IMR-90 (cell line): Measurements from ENCODE around the gene SEC24B. TPM values are rescaled to one million over a fixed set of nuclear protein-coding genes. Genes with fewer than 3 reads are reported as not detected.

Source experiments
- ATAC-seq: fragments of 200-7000 bp; cut with Tn5 transposase; 2 replicates; pipeline ENCODE4 v1.9.1; 2020; ENCODE audit warnings: low read depth, mild to moderate bottlenecking, moderate library complexity
- BruUV-seq: library from RNA; stranded (reverse); fragments of 400-500 nt; replicated peaks from 2 replicates; lab custom pipeline; 2021; lab: Mats Ljungman, UMichigan
- CTCF ChIA-PET: fragments of 300-600 bp; formaldehyde crosslinking; extraction: SDS; loops from one replicate; lab custom pipeline; 2021; ENCODE audit warnings: antibody characterized with exemption; lab: Yijun Ruan, JAX
- POLR2A ChIA-PET: fragments of 300-600 bp; sonication (Branson Sonifier 250); formaldehyde crosslinking; loops from one replicate; lab custom pipeline; 2022; ENCODE audit warnings: antibody characterized with exemption; ENCODE audit not compliant: unreplicated experiment; lab: Charles Lee
- DNase-seq: peaks from one replicate; pipeline ENCODE4 v3.0.0; 2013
- H2AFZ ChIP-seq: replicated peaks from 2 replicates; pipeline ENCODE3; 2013; ENCODE audit warnings: low read length, mild to moderate bottlenecking; ENCODE audit not compliant: poor library complexity
- H2AK5ac ChIP-seq: 2 replicates; pipeline ENCODE4 v1.6.1; 2013; ENCODE audit warnings: low read depth, low read length, inconsistent platforms
- H2AK9ac ChIP-seq: replicated peaks from 2 replicates; pipeline ENCODE3; 2013; ENCODE audit warnings: mild to moderate bottlenecking, low read depth, low read length, moderate library complexity; ENCODE audit not compliant: poor library complexity
- H2BK120ac ChIP-seq: 2 replicates; pipeline ENCODE4 v1.6.1; 2013; ENCODE audit warnings: low read depth, low read length, inconsistent platforms
- H2BK15ac ChIP-seq: 3 replicates; pipeline ENCODE4 v1.6.1; 2013; ENCODE audit warnings: low read depth, low read length, inconsistent platforms
- H2BK20ac ChIP-seq: 2 replicates; pipeline ENCODE4 v1.6.1; 2013; ENCODE audit warnings: low read depth, mild to moderate bottlenecking, inconsistent platforms, low read length, moderate library complexity
- H2BK5ac ChIP-seq: 2 replicates; pipeline ENCODE4 v1.6.1; 2013; ENCODE audit warnings: mild to moderate bottlenecking, low read depth, low read length, inconsistent platforms; ENCODE audit not compliant: poor library complexity, severe bottlenecking
- H3K14ac ChIP-seq: replicated peaks from 2 replicates; pipeline ENCODE4 v1.6.1; 2013; ENCODE audit warnings: low read depth, low read length, inconsistent platforms
- H3K18ac ChIP-seq: 2 replicates; pipeline ENCODE4 v1.6.1; 2013; ENCODE audit warnings: low read depth, low read length, control low read depth
- H3K23ac ChIP-seq: 2 replicates; pipeline ENCODE4 v1.6.1; 2013; ENCODE audit warnings: low read depth, low read length, inconsistent platforms
- H3K27ac ChIP-seq: 2 replicates; pipeline ENCODE4 v1.5.1; 2013; ENCODE audit warnings: mild to moderate bottlenecking, control low read depth, low read length; ENCODE audit not compliant: insufficient read depth
- H3K27me3 ChIP-seq: 2 replicates; pipeline ENCODE4 v1.6.1; 2013; ENCODE audit warnings: low read length; ENCODE audit not compliant: control insufficient read depth, insufficient read depth
- H3K36me3 ChIP-seq: 2 replicates; pipeline ENCODE4 v1.6.1; 2013; ENCODE audit warnings: low read length, mixed read lengths; ENCODE audit not compliant: control insufficient read depth, insufficient read depth
- H3K4ac ChIP-seq: 2 replicates; pipeline ENCODE4 v1.6.1; 2013; ENCODE audit warnings: low read depth, low read length, inconsistent platforms
- H3K4me1 ChIP-seq: 2 replicates; pipeline ENCODE4 v1.6.1; 2013; ENCODE audit warnings: low read length, mixed read lengths; ENCODE audit not compliant: control insufficient read depth, insufficient read depth
- H3K4me2 ChIP-seq: 2 replicates; pipeline ENCODE4 v1.6.1; 2013; ENCODE audit warnings: low read depth, mild to moderate bottlenecking, control low read depth, low read length, moderate library complexity
- H3K4me3 ChIP-seq: 2 replicates; pipeline ENCODE4 v1.5.1; 2013; ENCODE audit warnings: low read depth, mild to moderate bottlenecking, control low read depth, low read length, moderate library complexity; ENCODE audit not compliant: insufficient read depth
- H3K56ac ChIP-seq: 2 replicates; pipeline ENCODE4 v1.6.1; 2013; ENCODE audit warnings: low read length, inconsistent platforms; ENCODE audit not compliant: insufficient read depth; ENCODE audit errors: extremely low read depth
- H3K79me1 ChIP-seq, 2 experiments: 2 replicates each; pipeline ENCODE4 v1.6.1; 2013; ENCODE audit warnings: low read length in 2 of 2, inconsistent platforms in 1 of 2, low read depth in 1 of 2
- H3K9ac ChIP-seq: 2 replicates; pipeline ENCODE4 v1.6.1; 2013; ENCODE audit warnings: low read depth, low read length, control low read depth
- H3K9me1 ChIP-seq: 2 replicates; pipeline ENCODE4 v1.6.1; 2013; ENCODE audit warnings: low read length, inconsistent platforms; ENCODE audit not compliant: insufficient read depth
- H3K9me3 ChIP-seq: 2 replicates; pipeline ENCODE4 v1.6.1; 2013; ENCODE audit warnings: low read length; ENCODE audit not compliant: control insufficient read depth, insufficient read depth
- H4K20me1 ChIP-seq: 2 replicates; pipeline ENCODE4 v1.6.1; 2013; ENCODE audit warnings: low read length, inconsistent platforms; ENCODE audit not compliant: insufficient read depth
- H4K5ac ChIP-seq: 2 replicates; pipeline ENCODE4 v1.6.1; 2013; ENCODE audit warnings: mild to moderate bottlenecking, low read depth, low read length, control low read depth
- H4K8ac ChIP-seq, 2 experiments: 2 replicates each; pipeline ENCODE4 v1.6.1; 2013; ENCODE audit warnings: low read depth in 2 of 2, low read length in 2 of 2, control low read depth in 1 of 2, inconsistent platforms in 1 of 2
- H4K91ac ChIP-seq: 2 replicates; pipeline ENCODE4 v1.6.1; 2013; ENCODE audit warnings: low read depth, low read length, inconsistent platforms; ENCODE audit not compliant: insufficient read depth
- BHLHE40 ChIP-seq: fragments of 150-350 bp; IDR thresholded peaks from 2 replicates; pipeline ENCODE4 v1.6.1; 2016; ENCODE audit warnings: mild to moderate bottlenecking, low read depth, low read length
- CEBPB ChIP-seq: IDR thresholded peaks from 2 replicates; pipeline ENCODE4 v1.6.1; 2012; ENCODE audit warnings: low read depth, low read length, improper control_type of control experiment
- CHD1 ChIP-seq: IDR thresholded peaks from 2 replicates; pipeline ENCODE4 v1.6.1; 2012; ENCODE audit warnings: low read depth, low read length, improper control_type of control experiment
- FOS ChIP-seq: fragments of 150-350 bp; IDR thresholded peaks from 2 replicates; pipeline ENCODE4 v1.6.1; 2016; ENCODE audit warnings: low read depth, low read length
- MAFK ChIP-seq: IDR thresholded peaks from 2 replicates; pipeline ENCODE4 v1.6.1; 2012; ENCODE audit warnings: low read depth, low read length, improper control_type of control experiment
- MAZ ChIP-seq: IDR thresholded peaks from 2 replicates; pipeline ENCODE4 v1.6.1; 2012; ENCODE audit warnings: low read depth, mild to moderate bottlenecking, low read length, improper control_type of control experiment, moderate library complexity, borderline replicate concordance
- MXI1 ChIP-seq: IDR thresholded peaks from 2 replicates; pipeline ENCODE4 v1.6.1; 2012; ENCODE audit warnings: low read depth, mild to moderate bottlenecking, low read length, moderate library complexity, borderline replicate concordance
- NFE2L2 ChIP-seq: fragments of 150-350 bp; IDR thresholded peaks from 2 replicates; pipeline ENCODE4 v1.6.1; 2016; ENCODE audit warnings: low read depth, mild to moderate bottlenecking, low read length
- POLR2A ChIP-seq: IDR thresholded peaks from 2 replicates; pipeline ENCODE4 v1.6.1; 2012; ENCODE audit warnings: mild to moderate bottlenecking, low read depth, low read length
- RAD21 ChIP-seq: IDR thresholded peaks from 2 replicates; pipeline ENCODE4 v1.6.1; 2012; ENCODE audit warnings: low read length, improper control_type of control experiment
- RCOR1 ChIP-seq: IDR thresholded peaks from 2 replicates; pipeline ENCODE4 v1.6.1; 2012; ENCODE audit warnings: mild to moderate bottlenecking, low read length, improper control_type of control experiment; ENCODE audit not compliant: insufficient replicate concordance
- RFX5 ChIP-seq: IDR thresholded peaks from 2 replicates; pipeline ENCODE4 v1.8.0; 2012; ENCODE audit warnings: low read depth, mild to moderate bottlenecking, low read length, moderate library complexity
- SMC3 ChIP-seq: fragments of 150-350 bp; IDR thresholded peaks from 2 replicates; pipeline ENCODE4 v1.6.1; 2016; ENCODE audit warnings: low read depth, mild to moderate bottlenecking, antibody characterized with exemption, low read length, moderate library complexity
- WGBS, 2 experiments: methylation state at CpG; one replicate each; pipeline versions ENCODE4 v1.1.5 to v1.1.7; 2013; ENCODE audit warnings: missing lambda C conversion rate in 2 of 2; ENCODE audit not compliant: insufficient read length in 1 of 2; ENCODE audit errors: extremely low coverage in 2 of 2; 5-methylcytosine and 5-hydroxymethylcytosine counted together
- dilution Hi-C: fragments of 300-500 bp; cut with HindIII; formaldehyde crosslinking; loops from one replicate; pipeline ENCODE4 v1.14.3; 2018; ENCODE audit warnings: low sequenced_read_pairs; ENCODE audit not compliant: unreplicated experiment
- in situ Hi-C: fragments of 300-500 bp; cut with MboI; formaldehyde crosslinking; loops from 3 replicates; pipeline ENCODE4 v1.14.3; 2019; ENCODE audit warnings: low sequenced_read_pairs, inconsistent platforms, mixed read lengths
- intact Hi-C: fragments of 100-400 bp; cut with micrococcal nuclease; formaldehyde crosslinking; loops from 2 replicates; pipeline ENCODE4 v1.10.0; 2022
- polyA plus RNA-seq, 3 experiments: library from polyadenylated mRNA; depleted of rRNA; stranded (reverse); fragments of >200 nt; gene quantifications; 2 replicates each; pipeline ENCODE4 v1.2.3, GENCODE V29; 2012; ENCODE audit warnings: low replicate concordance in 1 of 3
- total RNA-seq: library from RNA; depleted of rRNA; stranded (reverse); fragments of >200 nt; gene quantifications from 2 replicates; pipeline ENCODE4 v1.2.3, GENCODE V29; 2012
- TF ChIP-seq, protein P1 (sequence below): conservative IDR thresholded peaks from 2 replicates; pipeline ENCODE4 v1.5.1; 2012; ENCODE audit warnings: mild to moderate bottlenecking, low read depth, low read length, improper control_type of control experiment
- TF ChIP-seq, protein P2 (sequence below): fragments of 150-350 bp; IDR thresholded peaks from 2 replicates; pipeline ENCODE4 v1.6.1; 2016; ENCODE audit warnings: low read depth, mild to moderate bottlenecking, low read length, moderate library complexity, borderline replicate concordance
- TF ChIP-seq, protein P3 (sequence below): fragments of 150-350 bp; IDR thresholded peaks from 2 replicates; pipeline ENCODE4 v1.6.1; 2017; ENCODE audit warnings: mild to moderate bottlenecking, antibody characterized with exemption, low read length, low read depth

The SEC24B gene
- total and polyA plus RNA-seq, 2 of the 4 experiments (the other 2 are of a cell fraction): 19.0 to 27.4 TPM

DNA sequence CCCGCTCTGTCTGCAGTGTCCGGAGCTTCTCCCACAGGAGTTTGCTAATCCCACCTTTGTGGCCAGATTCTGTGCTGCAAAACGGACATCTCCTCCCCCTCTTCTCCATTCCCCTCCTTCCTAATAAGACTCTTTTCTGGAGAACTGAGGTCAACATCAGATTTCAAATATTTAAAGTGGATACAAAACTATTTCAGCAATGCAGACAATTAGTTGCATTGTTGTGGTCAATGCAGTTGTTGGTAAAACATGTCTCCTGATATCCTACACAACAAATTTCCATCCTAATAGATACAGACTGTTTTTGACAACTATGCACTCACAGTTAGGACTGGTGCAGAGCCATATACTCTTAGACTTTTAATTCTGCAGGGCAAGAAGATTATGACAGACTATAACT, 121.4 kb downstream of the SEC24B start:
- TF ChIP-seq POLR2A (no peak), MXI1 (no peak), BHLHE40 (no peak), CHD1 (no peak), RCOR1 (no peak), FOS (no peak), NFE2L2 (no peak), SMC3 (no peak), CEBPB (no peak), RFX5 (no peak), RAD21 (no peak), MAFK (no peak), MAZ (no peak)
- TF ChIP-seq, protein P1, sequence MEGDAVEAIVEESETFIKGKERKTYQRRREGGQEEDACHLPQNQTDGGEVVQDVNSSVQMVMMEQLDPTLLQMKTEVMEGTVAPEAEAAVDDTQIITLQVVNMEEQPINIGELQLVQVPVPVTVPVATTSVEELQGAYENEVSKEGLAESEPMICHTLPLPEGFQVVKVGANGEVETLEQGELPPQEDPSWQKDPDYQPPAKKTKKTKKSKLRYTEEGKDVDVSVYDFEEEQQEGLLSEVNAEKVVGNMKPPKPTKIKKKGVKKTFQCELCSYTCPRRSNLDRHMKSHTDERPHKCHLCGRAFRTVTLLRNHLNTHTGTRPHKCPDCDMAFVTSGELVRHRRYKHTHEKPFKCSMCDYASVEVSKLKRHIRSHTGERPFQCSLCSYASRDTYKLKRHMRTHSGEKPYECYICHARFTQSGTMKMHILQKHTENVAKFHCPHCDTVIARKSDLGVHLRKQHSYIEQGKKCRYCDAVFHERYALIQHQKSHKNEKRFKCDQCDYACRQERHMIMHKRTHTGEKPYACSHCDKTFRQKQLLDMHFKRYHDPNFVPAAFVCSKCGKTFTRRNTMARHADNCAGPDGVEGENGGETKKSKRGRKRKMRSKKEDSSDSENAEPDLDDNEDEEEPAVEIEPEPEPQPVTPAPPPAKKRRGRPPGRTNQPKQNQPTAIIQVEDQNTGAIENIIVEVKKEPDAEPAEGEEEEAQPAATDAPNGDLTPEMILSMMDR: no peak
- TF ChIP-seq, protein P2, sequence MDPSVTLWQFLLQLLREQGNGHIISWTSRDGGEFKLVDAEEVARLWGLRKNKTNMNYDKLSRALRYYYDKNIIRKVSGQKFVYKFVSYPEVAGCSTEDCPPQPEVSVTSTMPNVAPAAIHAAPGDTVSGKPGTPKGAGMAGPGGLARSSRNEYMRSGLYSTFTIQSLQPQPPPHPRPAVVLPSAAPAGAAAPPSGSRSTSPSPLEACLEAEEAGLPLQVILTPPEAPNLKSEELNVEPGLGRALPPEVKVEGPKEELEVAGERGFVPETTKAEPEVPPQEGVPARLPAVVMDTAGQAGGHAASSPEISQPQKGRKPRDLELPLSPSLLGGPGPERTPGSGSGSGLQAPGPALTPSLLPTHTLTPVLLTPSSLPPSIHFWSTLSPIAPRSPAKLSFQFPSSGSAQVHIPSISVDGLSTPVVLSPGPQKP: no peak
- TF ChIP-seq, protein P3, sequence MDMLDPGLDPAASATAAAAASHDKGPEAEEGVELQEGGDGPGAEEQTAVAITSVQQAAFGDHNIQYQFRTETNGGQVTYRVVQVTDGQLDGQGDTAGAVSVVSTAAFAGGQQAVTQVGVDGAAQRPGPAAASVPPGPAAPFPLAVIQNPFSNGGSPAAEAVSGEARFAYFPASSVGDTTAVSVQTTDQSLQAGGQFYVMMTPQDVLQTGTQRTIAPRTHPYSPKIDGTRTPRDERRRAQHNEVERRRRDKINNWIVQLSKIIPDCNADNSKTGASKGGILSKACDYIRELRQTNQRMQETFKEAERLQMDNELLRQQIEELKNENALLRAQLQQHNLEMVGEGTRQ: no peak
- no peak overlapping the region for H3K4ac ChIP-seq
- H3K27ac ChIP-seq: no peak overlapping the region
- H2AK9ac ChIP-seq: no peak overlapping the region
- no peak overlapping the region for H2BK5ac ChIP-seq
- no peaks in the 10 kb centered on the region; the same call in 1 of the 2 replicates for H3K4me1 ChIP-seq
- CTCF ChIA-PET: no interaction called here
- H4K8ac ChIP-seq: no peak overlapping the region
- H3K23ac ChIP-seq: no peak overlapping the region
- WGBS, 2 experiments: 100% methylated on average over 2 of the region's 3 CpGs; no CpG with 5 or more reads in 1 of the 2 experiments
- no peak overlapping the region for H2BK20ac ChIP-seq
- no TSS peak for BruUV-seq
- no peak overlapping the region for H3K18ac ChIP-seq
- POLR2A ChIA-PET: interaction anchor here (0.5 kb wide), 1 partner anchor 1142 kb away, joined by 5 read pairs; no protein-coding TSS in a partner anchor
- no peaks in the 10 kb centered on the region for H3K27me3 ChIP-seq
- no peak overlapping the region for H2AK5ac ChIP-seq
- in situ Hi-C loops: no loop called here
- intact Hi-C loops: no loop called here
- H4K5ac ChIP-seq: no peak overlapping the region
- no peak overlapping the region for H2BK15ac ChIP-seq
- ATAC-seq (no peak), DNase-seq (no peak)
- no peak overlapping the region for H3K14ac ChIP-seq
- no peaks in the 10 kb centered on the region for H4K20me1 ChIP-seq
- H3K79me1 ChIP-seq: no peaks in the 10 kb centered on the region
- no peak overlapping the region for H3K56ac ChIP-seq
- no peaks in the 10 kb centered on the region for H3K9me1 ChIP-seq
- H2AFZ ChIP-seq: no peak overlapping the region
- dilution Hi-C loops: no loop called here
- no peak overlapping the region for H3K4me3 ChIP-seq
- no peak overlapping the region for H3K4me2 ChIP-seq
- no peaks in the 10 kb centered on the region for H3K9me3 ChIP-seq
- no peak overlapping the region for H2BK120ac ChIP-seq
- H3K36me3 ChIP-seq: no peaks in the 10 kb centered on the region
- no peak overlapping the region for H3K9ac ChIP-seq
- no peak overlapping the region for H4K91ac ChIP-seq
